Measurements from ENCODE around the gene KLK6. TPM values are rescaled to one million over a fixed set of nuclear protein-coding genes. Genes with fewer than 3 reads are reported as not detected.

Gene KLK6
- total and polyA plus RNA-seq, 8 donors, result 4.5 TPM; not detected in 7

DNA sequence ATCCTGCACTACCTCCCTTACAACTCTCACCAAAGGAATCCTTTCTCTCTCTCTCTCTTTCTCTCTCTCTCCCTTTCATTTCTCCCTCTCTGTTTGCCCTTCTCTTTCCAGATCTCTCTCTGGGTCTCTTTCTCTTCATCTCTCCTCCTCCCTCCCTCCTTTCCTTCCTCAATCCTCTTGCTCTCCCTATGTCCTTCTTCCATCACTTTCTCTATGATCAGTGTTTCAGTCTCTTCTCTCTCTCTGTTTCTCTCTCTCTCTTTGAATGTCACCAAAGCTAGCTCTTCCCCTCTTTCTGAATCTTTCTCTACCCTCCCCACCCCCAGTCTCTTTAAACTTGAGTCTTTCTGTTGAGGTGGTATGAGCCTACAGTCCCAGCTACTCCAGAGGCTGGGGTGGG lies 38.4 kb downstream of the KLK6 start:
- intact Hi-C loops (cut with DNase I; ENCODE audit: low total_unique reads), result no loop called here
- no peak overlapping the region for H3K27ac ChIP-seq
- H3K9me3 ChIP-seq, result no peaks in the 10 kb centered on the region
- H3K4me1 ChIP-seq, result no peaks in the 10 kb centered on the region
- peaks cover 0 to 76% (median 10%) of the 10 kb centered on the region in 3 donors for H3K27me3 ChIP-seq
- TF ChIP-seq EP300 (IDR thresholded peaks at IDR 0.05), result no peak
- TF ChIP-seq POLR2A (IDR thresholded peaks at IDR 0.05), result no peak
- no peak for TF ChIP-seq POLR2AphosphoS5 (IDR thresholded peaks at IDR 0.05)
- TF ChIP-seq, protein P1, sequence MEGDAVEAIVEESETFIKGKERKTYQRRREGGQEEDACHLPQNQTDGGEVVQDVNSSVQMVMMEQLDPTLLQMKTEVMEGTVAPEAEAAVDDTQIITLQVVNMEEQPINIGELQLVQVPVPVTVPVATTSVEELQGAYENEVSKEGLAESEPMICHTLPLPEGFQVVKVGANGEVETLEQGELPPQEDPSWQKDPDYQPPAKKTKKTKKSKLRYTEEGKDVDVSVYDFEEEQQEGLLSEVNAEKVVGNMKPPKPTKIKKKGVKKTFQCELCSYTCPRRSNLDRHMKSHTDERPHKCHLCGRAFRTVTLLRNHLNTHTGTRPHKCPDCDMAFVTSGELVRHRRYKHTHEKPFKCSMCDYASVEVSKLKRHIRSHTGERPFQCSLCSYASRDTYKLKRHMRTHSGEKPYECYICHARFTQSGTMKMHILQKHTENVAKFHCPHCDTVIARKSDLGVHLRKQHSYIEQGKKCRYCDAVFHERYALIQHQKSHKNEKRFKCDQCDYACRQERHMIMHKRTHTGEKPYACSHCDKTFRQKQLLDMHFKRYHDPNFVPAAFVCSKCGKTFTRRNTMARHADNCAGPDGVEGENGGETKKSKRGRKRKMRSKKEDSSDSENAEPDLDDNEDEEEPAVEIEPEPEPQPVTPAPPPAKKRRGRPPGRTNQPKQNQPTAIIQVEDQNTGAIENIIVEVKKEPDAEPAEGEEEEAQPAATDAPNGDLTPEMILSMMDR (IDR thresholded peaks at IDR 0.05), result no peak
- H3K4me3 ChIP-seq, result no peak overlapping the region
- H3K36me3 ChIP-seq, result no peaks in the 10 kb centered on the region
- DNase-seq, result no peak

DNA sequence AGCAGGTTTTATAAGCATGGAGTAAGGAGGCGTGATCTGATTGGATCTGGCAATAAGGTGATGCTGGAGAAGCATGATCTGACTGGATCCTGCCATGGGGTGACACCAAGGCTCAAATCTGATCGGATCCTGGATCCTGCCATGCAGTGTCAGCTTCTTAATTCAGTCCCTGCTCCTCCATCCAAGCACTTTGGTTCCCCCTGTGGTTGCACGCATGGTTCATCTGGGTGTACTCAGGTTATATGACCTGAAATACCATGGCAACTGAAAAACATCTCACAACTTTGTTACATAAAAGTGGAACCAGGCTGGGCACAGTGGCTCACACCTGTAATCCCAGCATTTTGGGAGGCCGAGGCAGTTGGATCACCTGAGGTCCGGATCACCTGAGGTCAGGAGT lies 40.6 kb downstream of the KLK6 start:
- TF ChIP-seq, protein P1 (IDR thresholded peaks at IDR 0.05), result no peak
- TF ChIP-seq EP300 (IDR thresholded peaks at IDR 0.05) (no peak), POLR2A (IDR thresholded peaks at IDR 0.05) (no peak), POLR2AphosphoS5 (IDR thresholded peaks at IDR 0.05) (no peak)
- Histone ChIP-seq H3K4me3 (no peak overlapping the region), H3K4me1 (no peaks in the 10 kb centered on the region), H3K27me3 (peaks cover 0 to 68% (median 10%) of the 10 kb centered on the region in 3 donors), H3K27ac (no peak overlapping the region), H3K36me3 (no peaks in the 10 kb centered on the region), H3K9me3 (no peaks in the 10 kb centered on the region)
- intact Hi-C loops (cut with DNase I; ENCODE audit: low total_unique reads), result no loop called here
- WGBS, 5 donors, result 67 to 70% (median 67%) methylated on average over 5 of the region's 5 CpGs
- DNase-seq, result no peak

DNA sequence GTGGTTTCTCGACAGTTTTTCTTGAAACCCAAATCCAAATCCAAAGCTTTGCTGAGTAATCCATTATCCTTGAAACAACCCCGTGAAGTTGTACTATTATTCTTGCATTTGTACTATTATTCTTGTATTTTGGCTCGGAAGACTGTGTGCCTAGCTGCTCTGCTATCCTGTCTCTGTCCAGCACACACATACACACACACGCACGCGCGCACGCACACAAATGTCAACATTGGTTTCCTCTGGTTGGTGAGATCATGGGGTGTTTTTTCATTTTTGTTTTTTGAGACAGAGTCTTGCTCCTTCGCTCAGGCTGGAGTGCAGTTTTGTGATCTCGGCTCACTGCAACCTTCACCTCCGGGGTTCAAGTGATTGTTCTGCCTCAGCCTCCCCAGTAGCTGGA lies 43.2 kb downstream of the KLK6 start:
- DNase-seq, result no peak
- TF ChIP-seq, protein P1 (IDR thresholded peaks at IDR 0.05), result no peak
- TF ChIP-seq POLR2AphosphoS5 (IDR thresholded peaks at IDR 0.05), result no peak
- TF ChIP-seq POLR2A (IDR thresholded peaks at IDR 0.05), result no peak
- TF ChIP-seq EP300 (IDR thresholded peaks at IDR 0.05), result no peak
- H3K36me3 ChIP-seq, result no peaks in the 10 kb centered on the region
- intact Hi-C loops (cut with DNase I; ENCODE audit: low total_unique reads), result no loop called here
- H3K4me1 ChIP-seq, result peaks cover 0 to 11% (median 8%) of the 10 kb centered on the region in 4 donors
- H3K4me3 ChIP-seq, result no peak overlapping the region
- H3K27ac ChIP-seq, result no peak overlapping the region
- WGBS, 5 donors, result 67 to 82% (median 74%) methylated on average over 11 of the region's 11 CpGs
- no peaks in the 10 kb centered on the region for H3K9me3 ChIP-seq
- peaks cover 0 to 68% (median 18%) of the 10 kb centered on the region in 3 donors for H3K27me3 ChIP-seq

DNA sequence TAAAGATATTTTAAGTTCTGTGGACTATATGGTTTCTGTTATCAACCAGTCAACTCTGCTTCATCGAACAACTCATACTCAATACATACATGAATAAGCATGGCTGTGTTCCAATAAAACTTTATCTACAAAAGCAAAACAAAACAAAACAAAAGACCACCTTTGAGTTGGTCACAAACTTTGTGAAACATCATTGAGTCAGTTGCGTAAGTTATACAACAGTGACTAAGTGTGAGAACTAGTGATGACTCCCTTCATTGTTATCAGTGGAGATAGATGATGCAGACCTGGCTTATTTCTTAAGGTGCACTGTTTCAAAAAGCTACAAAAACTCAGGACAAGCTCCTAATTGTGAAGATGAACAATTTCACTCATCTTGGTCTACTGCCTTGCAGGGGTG lies 43.7 kb downstream of the KLK6 start:
- Histone ChIP-seq H3K27me3 (peaks cover 0 to 65% (median 18%) of the 10 kb centered on the region in 3 donors), H3K36me3 (no peaks in the 10 kb centered on the region), H3K27ac (no peak overlapping the region), H3K9me3 (no peaks in the 10 kb centered on the region), H3K4me1 (peaks cover 0 to 11% (median 8%) of the 10 kb centered on the region in 4 donors), H3K4me3 (no peak overlapping the region)
- DNase-seq, result no peak
- WGBS, 5 donors, result 79 to 85% (median 81%) methylated on average over 2 of the region's 2 CpGs
- TF ChIP-seq POLR2AphosphoS5 (IDR thresholded peaks at IDR 0.05) (no peak), EP300 (IDR thresholded peaks at IDR 0.05) (no peak), POLR2A (IDR thresholded peaks at IDR 0.05) (no peak)
- TF ChIP-seq, protein P1 (IDR thresholded peaks at IDR 0.05), result no peak
- intact Hi-C loops (cut with DNase I; ENCODE audit: low total_unique reads), result no loop called here
